Right forelimb (tissue), 1 donor: ENCODE measurements around the gene DYNLL2.
A peak's percentile ranks its signal among the peaks of the same experiment; 100 is the strongest.
"Not testable (repeated sequence)": the region's sequence is repeated elsewhere in the genome, so short reads cannot be mapped to it uniquely, and the experiment has no call there.

Source experiments
- DNase-seq: peaks from one replicate; pipeline ENCODE4 v3.0.0-alpha.2; 2018

The DYNLL2 gene

GRCh38 chr17:58073266-58073665 is 10.0 kb upstream of the DYNLL2 start:
- DNase-seq = not testable (repeated sequence)

GRCh38 chr17:58074406-58074805 is 8.8 kb upstream of the DYNLL2 start:
- not testable (repeated sequence) for DNase-seq

- DNase-seq = no peak
Measured at GRCh38 chr17:58079300-58080033, 3.8 kb upstream of the DYNLL2 start.

GRCh38 chr17:58081646-58082340 is 1.4 kb upstream of the DYNLL2 start:
- DNase-seq = no peak

- no peak for DNase-seq
Measured at GRCh38 chr17:58082341-58082869, 814 bp upstream of the DYNLL2 start.

- peak; percentile 61 for DNase-seq
Measured at GRCh38 chr17:58083491-58084316, 485 bp downstream of the DYNLL2 start.

GRCh38 chr17:58084317-58084981 is 1.2 kb downstream of the DYNLL2 start:
- DNase-seq = no peak

- no peak for DNase-seq
Measured at GRCh38 chr17:58085039-58085715, 2.0 kb downstream of the DYNLL2 start.

GRCh38 chr17:58086953-58087352 is 3.7 kb downstream of the DYNLL2 start:
- no peak for DNase-seq

GRCh38 chr17:58088624-58089023 is 5.4 kb downstream of the DYNLL2 start:
- no peak for DNase-seq

- no peak for DNase-seq
Measured at GRCh38 chr17:58089111-58089510, 5.9 kb downstream of the DYNLL2 start.

GRCh38 chr17:58091024-58091567 is 7.9 kb downstream of the DYNLL2 start:
- DNase-seq = no peak

GRCh38 chr17:58092101-58092796 is 9.0 kb downstream of the DYNLL2 start:
- no peak for DNase-seq

- no peak for DNase-seq
Measured at GRCh38 chr17:58092797-58093385, 9.7 kb downstream of the DYNLL2 start.

GRCh38 chr17:58094118-58094517 is 10.9 kb downstream of the DYNLL2 start:
- DNase-seq = no peak

GRCh38 chr17:58096892-58097291 is 13.7 kb downstream of the DYNLL2 start:
- DNase-seq = no peak

- no peak for DNase-seq
Measured at GRCh38 chr17:58097384-58098088, 14.3 kb downstream of the DYNLL2 start.

GRCh38 chr17:58100506-58100905 is 17.3 kb downstream of the DYNLL2 start:
- DNase-seq = no peak

- DNase-seq = not testable (repeated sequence)
Measured at GRCh38 chr17:58101898-58102297, 18.7 kb downstream of the DYNLL2 start.

- no peak for DNase-seq
Measured at GRCh38 chr17:58105093-58105492, 21.9 kb downstream of the DYNLL2 start.
